ENCODE measurements around the gene TSC22D1.
A peak's percentile ranks its signal among the peaks of the same experiment; 100 is the strongest.

TSC22D1 gene

DNA sequence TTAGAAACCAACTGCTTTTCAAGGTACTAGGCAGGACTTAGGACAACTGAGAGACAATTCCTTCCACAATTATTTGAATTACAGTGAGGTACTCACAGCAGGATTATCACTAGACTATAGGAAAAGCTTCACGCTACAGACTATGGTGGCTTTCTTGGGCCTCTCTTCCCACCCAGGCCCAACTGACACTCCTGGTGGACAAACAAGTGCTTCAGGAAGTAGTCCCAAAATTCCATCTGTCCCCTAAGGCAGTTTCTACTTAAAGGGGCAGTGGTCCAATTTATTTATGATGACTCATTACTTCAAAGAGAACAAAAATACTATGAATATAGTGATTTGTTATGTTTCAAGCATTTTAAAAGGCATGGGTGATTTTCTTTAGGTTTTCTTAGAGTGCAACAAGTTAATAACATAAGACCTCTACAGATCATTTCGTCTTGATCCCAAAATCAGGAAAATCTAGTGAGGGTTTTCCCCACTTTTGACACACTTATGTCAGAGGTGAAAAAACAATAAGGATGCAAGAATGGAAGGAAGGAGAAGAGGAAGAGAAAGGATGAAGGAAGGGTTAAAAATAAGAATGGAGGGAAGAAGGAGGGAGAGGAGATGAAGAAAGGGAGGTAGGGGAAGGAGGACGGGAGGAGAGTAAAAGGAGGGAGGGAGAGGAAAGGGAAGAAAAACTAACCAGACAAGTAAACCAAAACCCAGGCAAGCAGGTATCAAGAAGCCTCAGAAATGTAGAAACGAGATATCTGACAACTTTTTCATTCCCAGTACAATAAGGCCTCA is 101.8 kb downstream of the TSC22D1 start:
- DNase-seq (ENCODE audit: low spot score) (no peak), ATAC-seq (ENCODE audit: low read depth) (no peak)
- H3K4me1 ChIP-seq (ENCODE audit: insufficient read depth, poor library complexity, severe bottlenecking): peaks cover 17% of the 10 kb centered on the region
- H3K27me3 ChIP-seq (ENCODE audit: insufficient read depth, poor library complexity, severe bottlenecking): no peaks in the 10 kb centered on the region
- no peak for TF ChIP-seq CTCF (IDR thresholded peaks at IDR 0.05; ENCODE audit: poor library complexity, severe bottlenecking)
- no peaks in the 10 kb centered on the region for H3K36me3 ChIP-seq (ENCODE audit: low read depth)
- no peak overlapping the region for H3K27ac ChIP-seq (ENCODE audit: poor library complexity, severe bottlenecking)
- H3K4me3 ChIP-seq (ENCODE audit: severe bottlenecking): no peak overlapping the region
- no peaks in the 10 kb centered on the region for H3K9me3 ChIP-seq (ENCODE audit: severe bottlenecking)

DNA sequence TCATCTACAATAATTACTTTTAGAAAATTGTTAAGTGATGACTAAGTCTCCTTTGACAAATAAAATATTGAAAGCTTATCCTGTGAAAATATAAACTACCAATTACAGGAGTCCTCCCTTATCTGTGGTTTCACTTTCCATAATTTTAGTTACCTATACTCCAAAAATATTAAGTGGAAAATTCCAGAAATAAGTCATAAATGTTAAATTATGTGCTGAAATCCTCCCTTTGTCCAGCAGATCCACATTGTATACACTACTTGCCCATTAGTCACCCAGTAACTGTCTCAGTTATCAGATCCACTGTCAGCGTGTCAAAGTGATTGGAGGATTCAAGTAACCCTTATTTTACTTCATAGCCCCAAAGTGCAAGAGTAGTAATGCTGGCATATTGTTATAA is 104.4 kb downstream of the TSC22D1 start:
- ATAC-seq (ENCODE audit: low read depth) (peak; percentile 65; the same call in 1 of the 3 replicates), DNase-seq (ENCODE audit: low spot score) (no peak)
- no peaks in the 10 kb centered on the region for H3K9me3 ChIP-seq (ENCODE audit: severe bottlenecking)
- H3K36me3 ChIP-seq (ENCODE audit: low read depth): no peaks in the 10 kb centered on the region
- H3K27ac ChIP-seq (ENCODE audit: poor library complexity, severe bottlenecking): peak overlapping the region; percentile 6
- H3K27me3 ChIP-seq (ENCODE audit: insufficient read depth, poor library complexity, severe bottlenecking): no peaks in the 10 kb centered on the region
- no peak overlapping the region for H3K4me3 ChIP-seq (ENCODE audit: severe bottlenecking)
- no peak for TF ChIP-seq CTCF (IDR thresholded peaks at IDR 0.05; ENCODE audit: poor library complexity, severe bottlenecking)
- H3K4me1 ChIP-seq (ENCODE audit: insufficient read depth, poor library complexity, severe bottlenecking): peaks cover 17% of the 10 kb centered on the region

DNA sequence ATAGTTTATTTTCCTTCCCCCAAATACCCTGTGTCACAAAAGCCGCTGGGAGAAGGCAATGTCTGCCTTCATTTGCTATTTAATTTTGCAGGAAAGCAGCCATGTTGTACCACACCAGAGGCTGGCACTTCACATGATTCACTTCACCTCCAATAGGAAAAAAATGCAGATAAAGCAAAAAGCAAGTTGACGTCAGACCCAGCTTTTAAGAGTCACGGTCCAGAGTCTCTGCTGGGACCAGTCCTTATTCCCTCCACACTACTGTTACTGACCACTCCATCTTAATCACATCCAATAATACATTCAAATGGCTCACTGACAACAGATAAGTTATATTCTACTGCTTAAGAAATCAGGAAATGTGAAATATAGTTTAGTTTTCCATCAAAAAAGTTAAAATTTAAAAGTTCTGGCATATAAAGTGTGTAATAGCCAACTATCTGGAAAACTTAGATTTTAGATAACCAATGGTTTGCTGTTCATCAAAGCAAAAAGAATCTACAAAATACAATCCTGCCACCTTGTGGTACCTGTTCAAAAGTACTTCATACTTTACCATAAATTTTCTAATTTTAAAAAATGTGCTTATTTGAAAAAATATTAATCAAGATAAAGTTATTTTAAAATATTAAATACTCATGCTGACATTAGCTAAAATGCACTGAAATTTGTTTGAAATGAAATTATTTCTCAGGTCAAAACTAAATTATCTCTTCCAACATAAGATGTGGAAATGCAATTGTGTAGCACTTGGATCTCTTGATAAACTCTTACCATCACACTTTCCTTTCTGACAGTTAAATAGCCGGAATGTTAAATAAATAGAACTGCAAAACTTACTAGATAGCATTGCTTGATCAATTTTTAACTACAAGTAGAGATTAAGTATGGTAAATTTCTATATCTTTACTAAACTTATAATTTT is 105.2 kb downstream of the TSC22D1 start:
- Histone ChIP-seq H3K27me3 (ENCODE audit: insufficient read depth, poor library complexity, severe bottlenecking) (no peaks in the 10 kb centered on the region), H3K4me1 (ENCODE audit: insufficient read depth, poor library complexity, severe bottlenecking) (peaks cover 17% of the 10 kb centered on the region), H3K36me3 (ENCODE audit: low read depth) (no peaks in the 10 kb centered on the region), H3K9me3 (ENCODE audit: severe bottlenecking) (no peaks in the 10 kb centered on the region), H3K4me3 (ENCODE audit: severe bottlenecking) (no peak overlapping the region), H3K27ac (ENCODE audit: poor library complexity, severe bottlenecking) (no peak overlapping the region)
- ATAC-seq (ENCODE audit: low read depth) (no peak), DNase-seq (ENCODE audit: low spot score) (no peak)
- peak; percentile 84 for TF ChIP-seq CTCF (IDR thresholded peaks at IDR 0.05; ENCODE audit: poor library complexity, severe bottlenecking)

GRCh38 chr13:44468874-44469273 is 107.3 kb downstream of the TSC22D1 start:
- Histone ChIP-seq H3K4me3 (ENCODE audit: severe bottlenecking) (no peak overlapping the region), H3K36me3 (ENCODE audit: low read depth) (no peaks in the 10 kb centered on the region), H3K9me3 (ENCODE audit: severe bottlenecking) (no peaks in the 10 kb centered on the region), H3K27ac (ENCODE audit: poor library complexity, severe bottlenecking) (no peak overlapping the region), H3K27me3 (ENCODE audit: insufficient read depth, poor library complexity, severe bottlenecking) (no peaks in the 10 kb centered on the region), H3K4me1 (ENCODE audit: insufficient read depth, poor library complexity, severe bottlenecking) (peaks cover 8% of the 10 kb centered on the region)
- ATAC-seq (ENCODE audit: low read depth) (no peak), DNase-seq (ENCODE audit: low spot score) (no peak)
- TF ChIP-seq CTCF (IDR thresholded peaks at IDR 0.05; ENCODE audit: poor library complexity, severe bottlenecking): no peak
